WTC11 (cell line): ENCODE measurements around the gene TCF7L2. TPM values are rescaled to one million over a fixed set of nuclear protein-coding genes. Genes with fewer than 3 reads are reported as not detected.

Source experiments
- ATAC-seq: fragments of 200-7000 bp; cut with Tn5 transposase; 2 replicates; pipeline ENCODE4 v1.10.0; 2021; ENCODE audit warnings: mild to moderate bottlenecking, moderate library complexity
- CTCF ChIA-PET: fragments of 300-600 bp; sonication (Branson Sonifier 250); formaldehyde crosslinking; loops from one replicate; lab custom pipeline; 2021; ENCODE audit warnings: antibody characterized with exemption; lab: Charles Lee
- POLR2A ChIA-PET: fragments of 350-600 bp; sonication (Branson Sonifier 250); formaldehyde crosslinking; loops from one replicate; lab custom pipeline; 2021; ENCODE audit warnings: antibody characterized with exemption; lab: Charles Lee
- DNase-seq: peaks from one replicate; pipeline ENCODE4 v3.0.0; 2021; ENCODE audit warnings: low spot score
- H3K27ac Mint-ChIP-seq: 2 replicates; pipeline ENCODE4 v1.8.0; 2021; ENCODE audit warnings: mixed read lengths
- H3K27me3 Mint-ChIP-seq: 2 replicates; pipeline ENCODE4 v1.8.0; 2021; ENCODE audit warnings: low read depth, mild to moderate bottlenecking, moderate library complexity, mixed read lengths
- H3K36me3 Mint-ChIP-seq: 2 replicates; pipeline ENCODE4 v1.8.0; 2021; ENCODE audit warnings: mixed read lengths
- H3K4me1 Mint-ChIP-seq: 2 replicates; pipeline ENCODE4 v1.8.0; 2022; ENCODE audit warnings: mixed read lengths
- H3K4me3 Mint-ChIP-seq: 2 replicates; pipeline ENCODE4 v1.8.0; 2021; ENCODE audit warnings: mild to moderate bottlenecking, moderate library complexity, mixed read lengths
- H3K9me3 Mint-ChIP-seq: 2 replicates; pipeline ENCODE4 v1.8.0; 2021; ENCODE audit warnings: mixed read lengths
- AR ChIP-seq: fragments of 250-450 bp; sonication (Bioruptor Pico); IDR thresholded peaks from 2 replicates; pipeline ENCODE4 v1.9.0; 2021; ENCODE audit warnings: mild to moderate bottlenecking
- CREM ChIP-seq: sonication (generic); formaldehyde crosslinking; IDR thresholded peaks from 2 replicates; pipeline ENCODE4 v1.8.1; 2022; ENCODE audit warnings: mild to moderate bottlenecking, missing genetic modification reagents, moderate library complexity
- ELF4 ChIP-seq: sonication (generic); formaldehyde crosslinking; IDR thresholded peaks from 2 replicates; pipeline ENCODE4 v1.8.1; 2022; ENCODE audit warnings: low read depth, mild to moderate bottlenecking, moderate library complexity, missing genetic modification reagents
- EMX1 ChIP-seq: fragments of 250-450 bp; sonication (Bioruptor Pico); IDR thresholded peaks from 2 replicates; pipeline ENCODE4 v1.8.0; 2021; ENCODE audit warnings: mild to moderate bottlenecking
- GTF2I ChIP-seq: fragments of 250-450 bp; sonication (Bioruptor Pico); conservative IDR thresholded peaks from 2 replicates; pipeline ENCODE4 v1.4.0; 2021; ENCODE audit warnings: mild to moderate bottlenecking
- NR3C1 ChIP-seq: sonication (generic); formaldehyde crosslinking; conservative IDR thresholded peaks from 2 replicates; pipeline ENCODE4 v1.8.1; 2023; ENCODE audit warnings: low read depth, mild to moderate bottlenecking, missing genetic modification reagents
- PRRX2 ChIP-seq: fragments of 250-450 bp; sonication (Bioruptor Pico); IDR thresholded peaks from 2 replicates; pipeline ENCODE4 v1.8.0; 2021; ENCODE audit warnings: mild to moderate bottlenecking
- SMAD4 ChIP-seq: sonication (generic); formaldehyde crosslinking; IDR thresholded peaks from 2 replicates; pipeline ENCODE4 v1.8.0; 2022; ENCODE audit warnings: mild to moderate bottlenecking, missing genetic modification reagents
- TCF7 ChIP-seq: sonication (generic); formaldehyde crosslinking; IDR thresholded peaks from 2 replicates; pipeline ENCODE4 v1.8.0; 2022; ENCODE audit warnings: mild to moderate bottlenecking, low read depth, missing genetic modification reagents, moderate library complexity
- TEAD1 ChIP-seq: sonication (generic); formaldehyde crosslinking; IDR thresholded peaks from 2 replicates; pipeline ENCODE4 v1.8.0; 2022; ENCODE audit warnings: mild to moderate bottlenecking, missing genetic modification reagents
- TP53 ChIP-seq: sonication (generic); formaldehyde crosslinking; IDR thresholded peaks from 2 replicates; pipeline ENCODE4 v1.8.1; 2023; ENCODE audit warnings: mild to moderate bottlenecking, missing genetic modification reagents
- USF1 ChIP-seq: sonication (generic); formaldehyde crosslinking; IDR thresholded peaks from 2 replicates; pipeline ENCODE4 v1.8.0; 2022; ENCODE audit warnings: mild to moderate bottlenecking, missing genetic modification reagents
- ZNF121 ChIP-seq: sonication (generic); formaldehyde crosslinking; IDR thresholded peaks from 2 replicates; pipeline ENCODE4 v1.8.0; 2023; ENCODE audit warnings: missing genetic modification reagents
- ZNF396 ChIP-seq: fragments of 250-450 bp; sonication (Bioruptor Pico); IDR thresholded peaks from 2 replicates; pipeline ENCODE4 v1.8.0; 2021; ENCODE audit warnings: mild to moderate bottlenecking, moderate library complexity, borderline replicate concordance
- ZNF423 ChIP-seq: fragments of 250-450 bp; sonication (Bioruptor Pico); IDR thresholded peaks from 2 replicates; pipeline ENCODE4 v2.1.2; 2022; ENCODE audit warnings: mild to moderate bottlenecking, moderate library complexity
- ZNF425 ChIP-seq: fragments of 250-450 bp; sonication (Bioruptor Pico); conservative IDR thresholded peaks from 2 replicates; pipeline ENCODE4 v1.9.0; 2021; ENCODE audit warnings: mild to moderate bottlenecking
- ZSCAN18 ChIP-seq: fragments of 250-450 bp; sonication (Bioruptor Pico); IDR thresholded peaks from 2 replicates; pipeline ENCODE4 v2.1.2; 2022; ENCODE audit warnings: mild to moderate bottlenecking, moderate library complexity
- total RNA-seq: library from RNA; stranded (reverse); gene quantifications from 3 replicates; pipeline ENCODE4 v1.2.3, GENCODE V29; 2021
- TF ChIP-seq, protein P1 (sequence below): fragments of 250-450 bp; sonication (Bioruptor Pico); IDR thresholded peaks from 2 replicates; pipeline ENCODE4 v1.8.0; 2021; ENCODE audit warnings: mild to moderate bottlenecking
- TF ChIP-seq, protein P2 (sequence below): fragments of 250-450 bp; sonication (Bioruptor Pico); IDR thresholded peaks from 2 replicates; pipeline ENCODE4 v1.9.0; 2021; ENCODE audit warnings: mild to moderate bottlenecking, borderline replicate concordance
- TF ChIP-seq, protein P3 (sequence below): sonication (generic); formaldehyde crosslinking; IDR thresholded peaks from 2 replicates; pipeline ENCODE4 v1.8.0; 2022; ENCODE audit warnings: mild to moderate bottlenecking, missing genetic modification reagents

Gene TCF7L2
- total RNA-seq, 1 experiment from 2014 or later = 44.5 TPM

DNA sequence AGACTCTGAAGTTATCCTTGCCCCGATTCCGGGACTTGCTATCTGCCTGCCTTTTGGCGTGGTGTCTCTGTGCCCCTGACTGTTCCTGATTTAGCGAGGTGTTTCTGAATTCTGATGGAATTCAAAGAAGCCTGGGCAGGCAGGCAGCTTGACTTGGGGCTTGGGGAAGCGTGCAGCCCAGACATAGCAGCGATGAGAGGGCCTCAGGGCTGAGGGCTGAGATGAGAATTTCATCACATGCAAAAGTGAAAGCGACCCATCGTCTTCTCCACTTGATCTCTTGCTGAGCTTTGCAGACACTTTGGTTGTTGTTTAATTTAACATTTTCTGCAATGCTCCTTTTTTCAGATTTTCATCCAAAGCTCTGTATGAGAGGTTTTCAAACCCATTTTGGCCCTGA, 57.8 kb downstream of the TCF7L2 start:
- CTCF ChIA-PET = no interaction called here
- Mint-ChIP-seq H3K4me3 (no peak overlapping the region), H3K4me1 (peaks cover 76% of the 10 kb centered on the region), H3K27me3 (no peaks in the 10 kb centered on the region), H3K27ac (no peak overlapping the region), H3K9me3 (peaks cover 9% of the 10 kb centered on the region), H3K36me3 (peaks cover 40% of the 10 kb centered on the region)
- DNase-seq (no peak), ATAC-seq (no peak)
- POLR2A ChIA-PET = no interaction called here
- TF ChIP-seq TCF7 (CRISPR knock-in tag) (no peak), ZSCAN18 (CRISPR knock-in tag) (no peak), NR3C1 (CRISPR knock-in tag) (no peak), USF1 (CRISPR knock-in tag) (no peak), TEAD1 (no peak)

DNA sequence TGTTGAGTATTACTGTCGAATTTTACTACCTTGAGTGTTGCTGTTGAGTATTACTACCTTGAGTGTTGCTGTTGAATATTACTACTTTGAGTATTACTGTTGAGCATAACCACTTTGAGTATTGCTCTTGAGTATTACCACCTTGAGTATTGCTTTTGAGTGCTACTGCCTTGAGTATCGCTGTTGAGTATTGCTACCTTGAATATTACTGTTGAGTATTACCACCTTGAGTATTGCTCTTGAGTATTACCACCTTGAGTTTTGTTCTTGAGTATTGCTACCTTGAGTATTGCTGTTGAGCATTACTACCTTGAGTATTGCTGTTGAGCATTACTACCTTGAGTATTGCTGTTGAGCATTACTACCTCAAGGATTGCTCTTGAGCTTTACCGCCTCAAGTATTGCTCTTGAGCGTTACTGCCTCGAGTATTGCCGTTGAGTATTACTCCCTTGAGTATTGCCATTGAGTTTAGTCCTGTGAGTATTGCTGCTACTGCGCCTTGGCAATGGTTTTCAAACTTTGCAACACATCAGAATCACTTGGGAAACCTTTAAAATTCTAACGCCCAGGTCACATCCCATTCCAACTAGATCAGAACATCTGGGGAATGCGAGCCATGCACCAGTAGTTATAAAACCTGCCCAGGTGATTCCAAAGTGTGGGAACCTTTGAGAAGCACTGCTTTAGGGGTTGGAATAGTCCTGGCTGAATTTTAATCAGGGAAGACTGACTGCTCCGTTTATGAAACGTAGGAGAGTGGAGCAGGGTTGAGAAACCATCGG, 61.7 kb downstream of the TCF7L2 start:
- CTCF ChIA-PET = no interaction called here
- Mint-ChIP-seq H3K36me3 (peaks cover 30% of the 10 kb centered on the region), H3K27ac (peak overlapping the region; percentile 71), H3K4me1 (peaks cover 70% of the 10 kb centered on the region), H3K27me3 (no peaks in the 10 kb centered on the region), H3K4me3 (no peak overlapping the region; the same call in 1 of the 2 replicates), H3K9me3 (peaks cover 9% of the 10 kb centered on the region)
- POLR2A ChIA-PET = no interaction called here
- ATAC-seq = no peak
- DNase-seq = no peak
- peak; percentile 38; the same call in 1 of the 2 replicates for TF ChIP-seq GTF2I (CRISPR knock-in tag)
- peak; percentile 96 for TF ChIP-seq PRRX2 (CRISPR knock-in tag)
- TF ChIP-seq, protein P1, sequence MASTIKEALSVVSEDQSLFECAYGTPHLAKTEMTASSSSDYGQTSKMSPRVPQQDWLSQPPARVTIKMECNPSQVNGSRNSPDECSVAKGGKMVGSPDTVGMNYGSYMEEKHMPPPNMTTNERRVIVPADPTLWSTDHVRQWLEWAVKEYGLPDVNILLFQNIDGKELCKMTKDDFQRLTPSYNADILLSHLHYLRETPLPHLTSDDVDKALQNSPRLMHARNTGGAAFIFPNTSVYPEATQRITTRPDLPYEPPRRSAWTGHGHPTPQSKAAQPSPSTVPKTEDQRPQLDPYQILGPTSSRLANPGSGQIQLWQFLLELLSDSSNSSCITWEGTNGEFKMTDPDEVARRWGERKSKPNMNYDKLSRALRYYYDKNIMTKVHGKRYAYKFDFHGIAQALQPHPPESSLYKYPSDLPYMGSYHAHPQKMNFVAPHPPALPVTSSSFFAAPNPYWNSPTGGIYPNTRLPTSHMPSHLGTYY = peak; percentile 97
- TF ChIP-seq AR (CRISPR knock-in tag) = peak; percentile 78; the same call in 1 of the 2 replicates
- peak; percentile 95 for TF ChIP-seq ZNF425 (CRISPR knock-in tag)
- TF ChIP-seq, protein P2, sequence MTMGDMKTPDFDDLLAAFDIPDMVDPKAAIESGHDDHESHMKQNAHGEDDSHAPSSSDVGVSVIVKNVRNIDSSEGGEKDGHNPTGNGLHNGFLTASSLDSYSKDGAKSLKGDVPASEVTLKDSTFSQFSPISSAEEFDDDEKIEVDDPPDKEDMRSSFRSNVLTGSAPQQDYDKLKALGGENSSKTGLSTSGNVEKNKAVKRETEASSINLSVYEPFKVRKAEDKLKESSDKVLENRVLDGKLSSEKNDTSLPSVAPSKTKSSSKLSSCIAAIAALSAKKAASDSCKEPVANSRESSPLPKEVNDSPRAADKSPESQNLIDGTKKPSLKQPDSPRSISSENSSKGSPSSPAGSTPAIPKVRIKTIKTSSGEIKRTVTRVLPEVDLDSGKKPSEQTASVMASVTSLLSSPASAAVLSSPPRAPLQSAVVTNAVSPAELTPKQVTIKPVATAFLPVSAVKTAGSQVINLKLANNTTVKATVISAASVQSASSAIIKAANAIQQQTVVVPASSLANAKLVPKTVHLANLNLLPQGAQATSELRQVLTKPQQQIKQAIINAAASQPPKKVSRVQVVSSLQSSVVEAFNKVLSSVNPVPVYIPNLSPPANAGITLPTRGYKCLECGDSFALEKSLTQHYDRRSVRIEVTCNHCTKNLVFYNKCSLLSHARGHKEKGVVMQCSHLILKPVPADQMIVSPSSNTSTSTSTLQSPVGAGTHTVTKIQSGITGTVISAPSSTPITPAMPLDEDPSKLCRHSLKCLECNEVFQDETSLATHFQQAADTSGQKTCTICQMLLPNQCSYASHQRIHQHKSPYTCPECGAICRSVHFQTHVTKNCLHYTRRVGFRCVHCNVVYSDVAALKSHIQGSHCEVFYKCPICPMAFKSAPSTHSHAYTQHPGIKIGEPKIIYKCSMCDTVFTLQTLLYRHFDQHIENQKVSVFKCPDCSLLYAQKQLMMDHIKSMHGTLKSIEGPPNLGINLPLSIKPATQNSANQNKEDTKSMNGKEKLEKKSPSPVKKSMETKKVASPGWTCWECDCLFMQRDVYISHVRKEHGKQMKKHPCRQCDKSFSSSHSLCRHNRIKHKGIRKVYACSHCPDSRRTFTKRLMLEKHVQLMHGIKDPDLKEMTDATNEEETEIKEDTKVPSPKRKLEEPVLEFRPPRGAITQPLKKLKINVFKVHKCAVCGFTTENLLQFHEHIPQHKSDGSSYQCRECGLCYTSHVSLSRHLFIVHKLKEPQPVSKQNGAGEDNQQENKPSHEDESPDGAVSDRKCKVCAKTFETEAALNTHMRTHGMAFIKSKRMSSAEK (CRISPR knock-in tag) = peak; percentile 92
- TF ChIP-seq SMAD4 (CRISPR knock-in tag) = 0 out of 2 replicates have a peak, but pooled peaks have one; percentile 66
- TF ChIP-seq EMX1 (CRISPR knock-in tag) = peak; percentile 95
- TF ChIP-seq ZNF423 (CRISPR knock-in tag) = peak; percentile 70; the same call in 1 of the 2 replicates
- no peak for TF ChIP-seq TCF7 (CRISPR knock-in tag)
- no peak for TF ChIP-seq CREM (CRISPR knock-in tag)
- 0 out of 2 replicates have a peak, but pooled peaks have one; percentile 55 for TF ChIP-seq TP53 (CRISPR knock-in tag)
- no peak for TF ChIP-seq ELF4 (CRISPR knock-in tag)
- TF ChIP-seq ZNF396 = peak; percentile 99
- TF ChIP-seq, protein P3, sequence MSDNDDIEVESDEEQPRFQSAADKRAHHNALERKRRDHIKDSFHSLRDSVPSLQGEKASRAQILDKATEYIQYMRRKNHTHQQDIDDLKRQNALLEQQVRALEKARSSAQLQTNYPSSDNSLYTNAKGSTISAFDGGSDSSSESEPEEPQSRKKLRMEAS (CRISPR knock-in tag) = peak; percentile 48; the same call in 1 of the 2 replicates
- no peak for TF ChIP-seq ZNF121
- TF ChIP-seq USF1 (CRISPR knock-in tag) = peak; percentile 63; the same call in 1 of the 2 replicates
